GM21737 (cell line): Measurements from ENCODE around the gene TUBB1.
"Not testable (repeated sequence)": the region's sequence is repeated elsewhere in the genome, so short reads cannot be mapped to it uniquely, and the experiment has no call there.

Experiments used
- ATAC-seq: cut with Tn5 transposase; IDR thresholded peaks from one replicate; pipeline ENCODE4 v1.9.1; 2021; ENCODE audit warnings: mild to moderate bottlenecking, moderate library complexity; ENCODE audit not compliant: unreplicated experiment

Gene TUBB1

DNA sequence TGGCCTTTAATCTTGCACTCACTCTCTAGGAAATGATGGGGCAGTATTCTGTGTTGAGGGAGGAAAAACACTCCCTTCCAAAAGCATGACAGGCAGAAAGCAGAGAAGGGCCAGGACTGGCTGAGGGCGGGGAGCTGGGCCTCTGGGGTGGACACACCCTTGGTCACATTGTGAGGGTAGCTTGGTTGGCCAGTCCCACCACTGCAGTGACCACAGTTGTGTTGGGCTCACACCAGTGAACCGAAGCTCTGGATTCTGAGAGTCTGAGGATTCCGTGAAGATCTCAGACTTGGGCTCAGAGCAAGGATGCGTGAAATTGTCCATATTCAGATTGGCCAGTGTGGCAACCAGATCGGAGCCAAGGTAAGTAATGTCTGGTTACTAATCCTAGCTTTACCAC, at the start of gene TUBB1:
TSS of gene TUBB1 (plus strand) at position 213 of the 400 bp plus-strand sequence. CDS start at position 307, 94 bp downstream.
- no peak for ATAC-seq

GRCh38 chr20:58969439-58969838, 49.8 kb upstream of the TUBB1 start:
- no peak for ATAC-seq

GRCh38 chr20:58970146-58970545, 49.1 kb upstream of the TUBB1 start:
- ATAC-seq, result no peak

DNA sequence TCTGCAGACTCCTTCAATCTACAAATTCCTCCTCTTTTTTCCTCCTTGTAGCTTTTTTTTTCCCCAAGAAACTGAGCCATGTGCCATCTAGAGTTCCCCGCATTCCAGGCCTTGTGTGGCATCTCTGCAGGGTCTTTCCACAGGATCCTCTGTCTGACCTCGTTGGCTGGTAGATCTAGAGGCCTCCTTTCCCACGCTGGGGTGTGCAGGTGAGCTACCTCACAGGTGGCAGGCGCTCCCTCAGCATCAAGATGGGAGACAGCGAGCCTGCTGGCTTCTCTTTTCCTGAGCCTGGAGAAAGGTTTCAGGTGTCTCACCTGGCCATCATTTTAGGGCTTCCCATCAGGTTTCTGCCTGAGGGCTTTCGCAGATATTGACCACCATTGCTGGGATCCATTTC, 47.8 kb upstream of the TUBB1 start:
- no peak for ATAC-seq

GRCh38 chr20:58973179-58973578, 46.0 kb upstream of the TUBB1 start:
- no peak for ATAC-seq

GRCh38 chr20:58973866-58974265, 45.4 kb upstream of the TUBB1 start:
- ATAC-seq, result no peak

DNA sequence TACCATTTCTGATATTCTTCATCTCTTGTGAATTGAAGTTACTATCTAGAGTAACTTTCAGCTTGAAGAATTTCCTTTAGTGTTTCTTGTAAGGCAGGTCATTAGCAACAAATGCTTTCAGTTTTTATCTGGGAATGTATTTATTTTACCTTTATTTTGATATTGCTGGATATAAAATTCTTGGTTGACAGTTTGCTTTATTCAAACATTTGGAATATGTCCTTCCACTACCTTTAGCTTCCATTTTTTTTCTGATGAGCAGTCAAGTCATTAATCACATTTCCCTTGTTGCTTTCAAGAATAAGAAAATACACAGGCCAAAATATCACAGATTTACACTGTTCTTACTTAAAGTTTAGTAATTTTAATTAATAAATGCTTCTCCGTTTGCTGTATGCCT, 43.9 kb upstream of the TUBB1 start:
- no peak for ATAC-seq

- no peak for ATAC-seq
Observed at GRCh38 chr20:58976061-58976730, 43.0 kb upstream of the TUBB1 start.

DNA sequence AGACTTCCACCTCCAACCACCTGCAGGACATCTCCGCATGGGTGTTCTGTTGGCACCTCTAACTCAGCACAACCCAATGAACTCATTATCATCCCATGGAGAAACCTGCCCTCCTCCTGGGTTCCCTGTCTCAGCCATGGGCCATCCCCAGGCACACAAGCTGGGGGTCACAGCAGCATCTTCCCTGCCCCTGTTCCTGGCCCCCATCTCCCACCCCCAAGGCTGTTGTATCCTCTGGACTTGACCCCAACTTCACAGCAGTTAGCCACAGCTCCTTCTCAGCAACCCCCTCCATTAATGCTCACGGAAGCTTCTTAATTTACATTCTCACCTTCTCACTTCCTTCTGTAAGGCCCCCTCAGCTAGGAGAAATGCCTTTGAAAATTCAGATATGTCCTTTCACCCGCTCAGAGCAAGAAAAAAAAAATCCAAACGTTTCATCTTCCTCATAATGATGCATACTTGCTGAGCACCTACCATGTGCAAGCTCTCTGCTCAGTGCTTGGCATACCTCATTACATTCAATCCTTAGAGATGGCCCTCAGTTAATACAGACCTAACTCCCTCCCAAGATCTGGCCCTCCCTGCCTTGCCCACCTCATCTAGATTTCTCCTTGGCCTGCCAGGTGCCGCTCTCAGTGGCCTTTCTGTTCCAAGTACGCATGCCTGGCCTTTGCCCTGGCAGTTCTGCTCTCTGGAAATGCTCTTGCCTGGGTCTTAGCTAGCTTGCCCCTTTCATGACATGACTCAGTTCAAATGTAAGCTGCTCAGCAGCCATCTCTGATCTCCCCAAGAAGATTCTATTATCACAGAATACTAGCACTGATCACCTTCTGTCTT, 40.7 kb upstream of the TUBB1 start:
- no peak for ATAC-seq

DNA sequence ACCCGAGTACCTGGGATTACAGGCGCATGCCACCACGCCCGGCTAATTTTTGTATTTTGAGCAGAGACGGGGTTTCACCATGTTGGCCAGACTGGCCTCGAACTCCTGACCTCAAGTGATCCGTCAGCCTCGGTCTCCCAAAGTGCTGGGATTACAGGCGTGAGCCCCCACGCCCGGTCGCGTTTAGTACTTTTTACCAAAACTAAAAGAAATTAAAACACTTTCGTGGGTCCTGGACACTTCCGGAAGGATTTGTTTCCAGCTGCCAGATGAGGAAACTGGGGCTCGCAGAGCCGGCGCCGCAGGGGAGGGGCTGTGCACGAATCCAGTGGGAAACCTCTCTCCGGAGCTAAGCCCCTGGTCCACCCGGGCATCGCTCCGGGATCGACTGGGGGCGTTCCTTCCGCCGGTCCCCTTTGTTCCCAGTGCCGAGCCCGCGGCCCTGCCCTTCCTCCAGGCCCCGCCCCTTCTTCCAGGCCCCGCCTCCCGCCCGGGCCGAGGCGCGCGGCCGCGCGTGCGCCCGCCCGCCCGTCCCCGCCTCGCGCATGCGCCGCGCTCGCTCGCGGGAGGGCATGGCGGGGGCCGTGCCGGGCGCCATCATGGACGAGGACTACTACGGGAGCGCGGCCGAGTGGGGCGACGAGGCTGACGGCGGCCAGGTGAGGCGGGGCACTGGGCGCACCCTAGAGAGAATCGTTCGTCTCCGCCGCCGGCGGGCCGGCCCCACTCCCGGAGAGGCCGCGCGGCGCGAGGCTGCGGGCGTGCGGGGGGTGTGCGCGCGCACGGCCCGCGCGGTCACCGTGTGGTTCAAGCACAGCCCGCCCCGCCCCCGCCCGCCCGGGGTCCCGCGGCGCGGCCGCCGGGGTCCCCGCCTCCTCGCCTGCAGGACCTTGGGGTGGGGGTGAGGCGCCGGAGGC, 38.3 kb upstream of the TUBB1 start, which contains the start of gene NELFCD:
TSS of gene NELFCD (plus strand) at position 546 of the 917 bp plus-strand sequence. CDS start at position 600, 54 bp downstream.
- peak; percentile 80 for ATAC-seq

GRCh38 chr20:58981628-58982364, 37.4 kb upstream of the TUBB1 start:
- peak; percentile 8 for ATAC-seq

DNA sequence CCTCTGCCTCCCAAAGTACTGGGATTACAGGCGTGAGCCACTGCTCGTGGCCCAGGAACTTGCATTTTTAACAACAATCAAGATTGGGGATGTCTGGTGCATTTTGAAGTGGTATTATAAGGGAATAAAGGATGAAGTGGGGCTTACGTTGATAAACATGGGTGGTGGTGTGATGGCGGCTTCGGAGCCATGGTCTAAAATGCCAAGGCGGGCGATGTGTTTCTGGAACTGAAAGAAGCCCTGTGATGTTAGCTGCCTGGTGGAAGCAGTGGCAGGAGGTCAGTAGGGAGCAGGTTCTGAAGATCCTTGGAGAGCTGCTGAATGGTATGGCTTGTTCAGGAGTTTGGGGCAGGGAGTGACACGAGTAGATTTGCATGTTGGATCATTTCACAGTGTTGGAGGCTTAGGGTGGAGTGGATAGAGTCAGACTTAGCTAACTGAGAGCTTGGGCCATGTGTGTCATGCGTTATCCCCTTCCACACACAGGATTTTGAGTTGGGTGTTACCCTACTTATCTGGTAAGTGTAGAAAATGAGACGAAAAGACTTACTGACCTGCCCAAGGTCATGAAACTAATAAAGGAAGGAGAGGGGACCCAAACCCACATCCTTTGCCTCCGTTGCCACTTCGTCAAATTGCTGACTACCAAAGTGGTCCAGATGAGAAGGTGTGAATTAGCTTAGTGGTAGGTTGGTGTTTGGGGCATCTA, 36.7 kb upstream of the TUBB1 start:
- ATAC-seq, result no peak

GRCh38 chr20:58983115-58983468, 36.1 kb upstream of the TUBB1 start:
- ATAC-seq, result not testable (repeated sequence)

GRCh38 chr20:58984691-58985090, 34.5 kb upstream of the TUBB1 start:
- ATAC-seq, result no peak

- ATAC-seq, result no peak
Observed at GRCh38 chr20:58985656-58986055, 33.6 kb upstream of the TUBB1 start.

- ATAC-seq, result no peak
Observed at GRCh38 chr20:58986286-58986967, 32.8 kb upstream of the TUBB1 start.

- no peak for ATAC-seq
Observed at GRCh38 chr20:58986968-58987517, 32.2 kb upstream of the TUBB1 start.

- no peak for ATAC-seq
Observed at GRCh38 chr20:58987790-58988564, 31.3 kb upstream of the TUBB1 start.
